Breast epithelium (tissue), 4 donors: ENCODE measurements around the gene PIGT. TPM values are rescaled to one million over a fixed set of nuclear protein-coding genes. Genes with fewer than 3 reads are reported as not detected.

ENCODE experiments used
- DNase-seq, 2 donors: peaks; one replicate each; pipeline ENCODE4 v3.0.0-alpha.2; 2019; ENCODE audit warnings: low spot score in 2 of 2
- H3K27ac ChIP-seq, 2 donors: fragments of 200-600 bp; sonication (generic) in 1 of 2; one replicate each; pipeline ENCODE4 v1.5.1; 2016 to 2019; ENCODE audit warnings: mild to moderate bottlenecking in 1 of 2
- H3K27me3 ChIP-seq, 2 donors: fragments of 200-600 bp; sonication (generic) in 1 of 2; one replicate each; pipeline versions ENCODE4 v1.5.1 to v1.6.0; 2017 to 2019; ENCODE audit warnings: control low read depth in 1 of 2, mild to moderate bottlenecking in 1 of 2
- H3K36me3 ChIP-seq: fragments of 200-600 bp; one replicate; pipeline ENCODE4 v1.5.1; 2019
- H3K4me1 ChIP-seq, 2 donors: fragments of 200-600 bp; sonication (generic); one replicate each; pipeline ENCODE4 v1.5.1; 2016 to 2019; ENCODE audit warnings: control low read depth in 1 of 2
- H3K4me3 ChIP-seq, 3 donors: fragments of 200-600 bp; sonication (generic); 1 replicate in 2 of 3; 2 replicates in 1 of 3; pipeline ENCODE4 v1.5.1; 2016 to 2019; ENCODE audit warnings: mild to moderate bottlenecking in 3 of 3, moderate library complexity in 2 of 3
- H3K9me3 ChIP-seq, 2 donors: fragments of 200-600 bp; sonication (generic) in 1 of 2; one replicate each; pipeline ENCODE4 v1.5.1; 2016 to 2019; ENCODE audit warnings: control low read depth in 1 of 2
- CTCF ChIP-seq, 3 donors: fragments of 450-650 bp; IDR thresholded peaks; one replicate each; pipeline ENCODE4 v1.5.1; 2016 to 2017; ENCODE audit warnings: antibody characterized with exemption in 3 of 3, mild to moderate bottlenecking in 3 of 3, moderate library complexity in 3 of 3
- POLR2A ChIP-seq: fragments of 450-650 bp; IDR thresholded peaks from one replicate; pipeline ENCODE4 v1.6.1; 2016; ENCODE audit warnings: antibody characterized with exemption, mild to moderate bottlenecking, moderate library complexity
- POLR2AphosphoS5 ChIP-seq, 3 donors: sonication (generic); formaldehyde crosslinking; IDR thresholded peaks; one replicate each; pipeline ENCODE4 v1.6.1; 2017; ENCODE audit warnings: antibody characterized with exemption in 3 of 3
- intact Hi-C: fragments of 100-400 bp; cut with DNase I; formaldehyde crosslinking; loops from one replicate; pipeline ENCODE4 v1.15.1; 2023; ENCODE audit warnings: low total_unique reads
- total RNA-seq, 3 donors: library from RNA; depleted of rRNA; stranded (reverse); fragments of >200 nt; gene quantifications; one replicate each; pipeline ENCODE4 v1.1.0, GENCODE V29; 2016

PIGT gene
- total RNA-seq, 3 donors from 2014 or later: 74.1 to 103 (median 76.7) TPM

- DNase-seq: no peak
- Histone ChIP-seq H3K27ac (no peak overlapping the region), H3K9me3 (no peaks in the 10 kb centered on the region), H3K27me3 (no peaks in the 10 kb centered on the region), H3K4me3 (no peak overlapping the region), H3K4me1 (no peaks in the 10 kb centered on the region), H3K36me3 (no peaks in the 10 kb centered on the region)
- TF ChIP-seq POLR2A (no peak), CTCF (IDR thresholded peaks at IDR 0.05) (no peak), POLR2AphosphoS5 (IDR thresholded peaks at IDR 0.05) (no peak)
- intact Hi-C loops: no loop called here
Observed at GRCh38 chr20:45461225-45461624, 45.3 kb downstream of the PIGT start.

GRCh38 chr20:45462711-45463509 is 47.0 kb downstream of the PIGT start:
- Histone ChIP-seq H3K27me3 (no peaks in the 10 kb centered on the region), H3K4me1 (no peaks in the 10 kb centered on the region), H3K27ac (no peak overlapping the region), H3K36me3 (no peaks in the 10 kb centered on the region), H3K4me3 (no peak overlapping the region), H3K9me3 (no peaks in the 10 kb centered on the region)
- DNase-seq: no peak
- intact Hi-C loops: no loop called here
- TF ChIP-seq CTCF (IDR thresholded peaks at IDR 0.05) (no peak), POLR2A (no peak), POLR2AphosphoS5 (IDR thresholded peaks at IDR 0.05) (no peak)

GRCh38 chr20:45463709-45464108 is 47.8 kb downstream of the PIGT start:
- no peaks in the 10 kb centered on the region for H3K9me3 ChIP-seq
- no peak overlapping the region for H3K27ac ChIP-seq
- no peak for TF ChIP-seq CTCF (IDR thresholded peaks at IDR 0.05)
- no peak for TF ChIP-seq POLR2AphosphoS5 (IDR thresholded peaks at IDR 0.05)
- TF ChIP-seq POLR2A: no peak
- no peaks in the 10 kb centered on the region for H3K27me3 ChIP-seq
- H3K4me3 ChIP-seq: no peak overlapping the region
- intact Hi-C loops: no loop called here
- no peaks in the 10 kb centered on the region for H3K36me3 ChIP-seq
- DNase-seq: no peak
- H3K4me1 ChIP-seq: no peaks in the 10 kb centered on the region

- no peak overlapping the region for H3K4me3 ChIP-seq
- no peaks in the 10 kb centered on the region for H3K4me1 ChIP-seq
- no peak for DNase-seq
- no peaks in the 10 kb centered on the region for H3K36me3 ChIP-seq
- H3K9me3 ChIP-seq: no peaks in the 10 kb centered on the region
- H3K27me3 ChIP-seq: no peaks in the 10 kb centered on the region
- TF ChIP-seq POLR2AphosphoS5 (IDR thresholded peaks at IDR 0.05): no peak
- no peak for TF ChIP-seq CTCF (IDR thresholded peaks at IDR 0.05)
- no peak for TF ChIP-seq POLR2A
- intact Hi-C loops: no loop called here
- H3K27ac ChIP-seq: no peak overlapping the region
Observed at GRCh38 chr20:45465491-45466266, 49.7 kb downstream of the PIGT start.

- no peaks in the 10 kb centered on the region for H3K4me1 ChIP-seq
- H3K36me3 ChIP-seq: no peaks in the 10 kb centered on the region
- no peaks in the 10 kb centered on the region for H3K27me3 ChIP-seq
- H3K4me3 ChIP-seq: no peak overlapping the region
- no peak overlapping the region for H3K27ac ChIP-seq
- TF ChIP-seq CTCF (IDR thresholded peaks at IDR 0.05) (no peak), POLR2AphosphoS5 (IDR thresholded peaks at IDR 0.05) (no peak), POLR2A (no peak)
- H3K9me3 ChIP-seq: no peaks in the 10 kb centered on the region
- intact Hi-C loops: no loop called here
- no peak for DNase-seq
Observed at GRCh38 chr20:45467172-45467571, 51.2 kb downstream of the PIGT start.
